Tibial artery (tissue), 4 donors: ENCODE results near the gene COL18A1.

Experiments
- DNase-seq, 2 donors: peaks; one replicate each; pipeline ENCODE4 v3.0.0-alpha.2; 2019
- H3K27ac ChIP-seq, 2 donors: fragments of 200-600 bp; sonication (generic) in 1 of 2; 1 replicate in 1 of 2; 2 replicates in 1 of 2; pipeline ENCODE4 v1.5.1; 2018 to 2019; ENCODE audit warnings: mild to moderate bottlenecking in 1 of 2
- H3K27me3 ChIP-seq, 2 donors: fragments of 200-600 bp; sonication (generic) in 1 of 2; one replicate each; pipeline versions ENCODE4 v1.5.1 to v1.6.0; 2016 to 2019
- H3K36me3 ChIP-seq, 3 donors: fragments of 200-600 bp; sonication (generic) in 2 of 3; one replicate each; pipeline ENCODE4 v1.5.1; 2016 to 2019; ENCODE audit warnings: mild to moderate bottlenecking in 2 of 3
- H3K4me1 ChIP-seq, 4 donors: fragments of 200-600 bp; sonication (generic) in 2 of 4; 1 replicate in 3 of 4; 2 replicates in 1 of 4; pipeline ENCODE4 v1.5.1; 2016 to 2019
- H3K4me3 ChIP-seq, 2 donors: fragments of 200-600 bp; sonication (generic) in 1 of 2; 1 replicate in 1 of 2; 2 replicates in 1 of 2; pipeline ENCODE4 v1.5.1; 2018 to 2019; ENCODE audit warnings: mild to moderate bottlenecking in 2 of 2
- H3K9me3 ChIP-seq, 3 donors: fragments of 200-600 bp; sonication (generic) in 1 of 3; one replicate each; pipeline ENCODE4 v1.5.1; 2016 to 2019
- intact Hi-C: fragments of 100-400 bp; cut with DNase I; formaldehyde crosslinking; loops from one replicate; pipeline ENCODE4 v1.15.0; 2023; ENCODE audit warnings: low total_unique reads
- TF ChIP-seq, protein P1 (sequence below), 2 experiments: fragments of 200-600 bp in 1 of 2; fragments of 450-650 bp in 1 of 2; IDR thresholded peaks; one replicate each; pipeline ENCODE4 v1.5.1; 2017 to 2019; ENCODE audit warnings: antibody characterized with exemption in 2 of 2, mild to moderate bottlenecking in 1 of 2, moderate library complexity in 1 of 2

Gene COL18A1

DNA sequence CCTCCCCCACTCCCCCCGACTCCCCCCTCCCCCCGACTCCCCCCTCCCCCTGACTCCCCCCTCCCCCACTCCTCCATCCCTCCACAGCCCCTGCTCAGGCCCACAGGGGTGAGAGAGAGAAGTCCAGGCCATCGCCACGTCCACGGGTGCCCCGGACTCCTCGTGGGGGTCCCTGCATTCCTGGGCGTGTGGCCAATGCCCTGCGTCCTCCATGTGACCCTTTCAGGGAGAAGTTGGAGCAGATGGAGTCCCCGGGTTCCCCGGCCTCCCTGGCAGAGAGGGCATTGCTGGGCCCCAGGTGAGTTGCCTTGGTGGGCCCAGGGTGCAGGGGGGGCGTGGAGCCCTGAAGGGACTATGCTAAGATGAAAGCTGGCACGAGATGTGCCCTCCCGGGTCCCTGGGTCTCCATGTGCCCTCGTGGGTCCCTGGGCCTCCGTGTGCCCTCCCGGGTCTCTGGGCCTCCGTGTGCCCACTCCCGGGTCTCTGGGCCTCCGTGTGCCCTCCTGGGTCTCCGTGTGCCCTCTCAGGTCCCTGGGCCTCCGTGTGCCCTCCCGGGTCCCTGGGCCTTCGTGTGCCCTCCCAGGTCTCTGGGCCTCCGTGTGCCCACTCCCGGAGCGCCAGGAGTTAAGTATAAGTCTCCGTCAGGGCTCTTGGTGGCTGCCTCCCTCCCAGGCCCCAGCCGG lies 85.2 kb downstream of the COL18A1 start:
- intact Hi-C loops, result no loop called here
- Histone ChIP-seq H3K27me3 (no peaks in the 10 kb centered on the region), H3K9me3 (no peaks in the 10 kb centered on the region), H3K4me3 (no peak overlapping the region), H3K27ac (peak overlapping the region in 1 of 2 donors; percentile 11), H3K36me3 (peaks cover 70 to 94% (median 72%) of the 10 kb centered on the region in 3 donors), H3K4me1 (no peaks in the 10 kb centered on the region)
- TF ChIP-seq, protein P1, sequence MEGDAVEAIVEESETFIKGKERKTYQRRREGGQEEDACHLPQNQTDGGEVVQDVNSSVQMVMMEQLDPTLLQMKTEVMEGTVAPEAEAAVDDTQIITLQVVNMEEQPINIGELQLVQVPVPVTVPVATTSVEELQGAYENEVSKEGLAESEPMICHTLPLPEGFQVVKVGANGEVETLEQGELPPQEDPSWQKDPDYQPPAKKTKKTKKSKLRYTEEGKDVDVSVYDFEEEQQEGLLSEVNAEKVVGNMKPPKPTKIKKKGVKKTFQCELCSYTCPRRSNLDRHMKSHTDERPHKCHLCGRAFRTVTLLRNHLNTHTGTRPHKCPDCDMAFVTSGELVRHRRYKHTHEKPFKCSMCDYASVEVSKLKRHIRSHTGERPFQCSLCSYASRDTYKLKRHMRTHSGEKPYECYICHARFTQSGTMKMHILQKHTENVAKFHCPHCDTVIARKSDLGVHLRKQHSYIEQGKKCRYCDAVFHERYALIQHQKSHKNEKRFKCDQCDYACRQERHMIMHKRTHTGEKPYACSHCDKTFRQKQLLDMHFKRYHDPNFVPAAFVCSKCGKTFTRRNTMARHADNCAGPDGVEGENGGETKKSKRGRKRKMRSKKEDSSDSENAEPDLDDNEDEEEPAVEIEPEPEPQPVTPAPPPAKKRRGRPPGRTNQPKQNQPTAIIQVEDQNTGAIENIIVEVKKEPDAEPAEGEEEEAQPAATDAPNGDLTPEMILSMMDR (IDR thresholded peaks at IDR 0.05), result no peak
- DNase-seq, result no peak

DNA sequence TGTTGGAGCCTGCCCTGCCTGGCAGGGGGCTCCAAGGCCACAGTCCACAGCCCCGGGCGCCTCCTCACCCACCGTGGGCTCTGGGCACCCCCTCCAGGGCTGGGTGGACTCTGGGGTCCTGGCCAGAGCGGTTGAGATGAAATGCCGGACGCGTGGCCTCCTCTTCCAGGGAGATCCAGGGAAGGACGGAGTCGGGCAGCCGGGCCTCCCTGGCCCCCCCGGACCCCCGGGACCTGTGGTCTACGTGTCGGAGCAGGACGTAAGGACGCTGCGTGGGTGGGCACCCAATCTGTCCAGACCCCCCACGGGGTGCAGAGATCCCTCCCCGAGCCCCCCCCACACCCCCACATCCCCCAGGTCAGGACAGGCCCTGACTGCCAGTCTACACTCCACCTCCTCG lies 86.1 kb downstream of the COL18A1 start:
- no peak overlapping the region for H3K27ac ChIP-seq
- TF ChIP-seq, protein P1 (IDR thresholded peaks at IDR 0.05), result no peak
- intact Hi-C loops, result no loop called here
- H3K36me3 ChIP-seq, result peaks cover 74 to 94% (median 79%) of the 10 kb centered on the region in 3 donors
- H3K4me1 ChIP-seq, result no peaks in the 10 kb centered on the region
- no peaks in the 10 kb centered on the region for H3K9me3 ChIP-seq
- H3K27me3 ChIP-seq, result no peaks in the 10 kb centered on the region
- no peak overlapping the region for H3K4me3 ChIP-seq
- DNase-seq, result no peak

DNA sequence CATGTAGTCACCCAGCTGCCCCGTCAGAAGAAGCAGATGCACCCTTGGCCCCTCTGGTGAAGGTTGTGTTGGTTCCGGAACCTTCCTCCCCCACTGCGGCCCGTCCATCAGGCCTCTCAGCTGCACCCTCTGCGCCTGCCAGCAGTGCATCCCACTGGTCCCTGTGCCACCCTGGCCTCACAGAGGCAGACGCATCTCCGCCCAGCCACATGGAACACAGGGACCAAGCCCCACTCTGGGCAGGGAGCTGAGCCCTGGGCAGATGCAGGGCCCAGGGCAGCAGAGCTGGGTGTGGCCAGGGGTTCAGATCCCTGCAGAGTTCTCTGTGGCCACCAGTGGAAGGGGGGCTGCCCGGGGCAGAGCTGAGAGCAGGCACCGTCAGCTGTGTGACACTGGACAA lies 86.7 kb downstream of the COL18A1 start:
- intact Hi-C loops, result no loop called here

DNA sequence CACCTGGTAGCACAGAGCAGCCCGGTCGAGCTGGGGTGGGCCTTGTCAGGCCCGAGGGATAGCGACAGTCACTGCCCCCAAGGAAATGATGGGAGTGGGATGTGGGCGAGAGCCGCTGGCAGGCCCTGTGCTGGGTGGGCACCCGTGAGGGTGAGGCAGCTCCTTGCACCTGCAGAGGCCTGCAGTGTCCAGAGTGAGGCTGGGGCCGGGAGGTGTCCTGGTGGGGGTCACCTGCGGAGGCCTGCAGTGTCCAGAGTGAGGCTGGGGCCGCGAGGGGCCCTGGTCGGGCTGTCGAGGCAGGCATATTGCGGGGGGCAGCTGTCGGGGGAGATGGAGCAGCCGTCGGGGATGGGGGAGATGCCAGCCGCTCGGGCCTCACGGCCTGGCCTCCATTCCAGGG lies 87.8 kb downstream of the COL18A1 start:
- H3K4me3 ChIP-seq, result no peak overlapping the region
- H3K27ac ChIP-seq, result no peak overlapping the region
- no peak for DNase-seq
- intact Hi-C loops, result no loop called here
- TF ChIP-seq, protein P1 (IDR thresholded peaks at IDR 0.05), result no peak
- peaks cover 77 to 94% (median 84%) of the 10 kb centered on the region in 3 donors for H3K36me3 ChIP-seq
- no peaks in the 10 kb centered on the region for H3K9me3 ChIP-seq
- no peaks in the 10 kb centered on the region for H3K4me1 ChIP-seq
- no peaks in the 10 kb centered on the region for H3K27me3 ChIP-seq

More for the DNA sequence above, 86.7 kb downstream of the COL18A1 start:
- no peak overlapping the region for H3K4me3 ChIP-seq
- no peaks in the 10 kb centered on the region for H3K4me1 ChIP-seq
- H3K27ac ChIP-seq, result no peak overlapping the region
- no peaks in the 10 kb centered on the region for H3K27me3 ChIP-seq
- TF ChIP-seq, protein P1 (IDR thresholded peaks at IDR 0.05), result no peak
- H3K9me3 ChIP-seq, result no peaks in the 10 kb centered on the region
- no peak for DNase-seq
- peaks cover 76 to 94% (median 82%) of the 10 kb centered on the region in 3 donors for H3K36me3 ChIP-seq

DNA sequence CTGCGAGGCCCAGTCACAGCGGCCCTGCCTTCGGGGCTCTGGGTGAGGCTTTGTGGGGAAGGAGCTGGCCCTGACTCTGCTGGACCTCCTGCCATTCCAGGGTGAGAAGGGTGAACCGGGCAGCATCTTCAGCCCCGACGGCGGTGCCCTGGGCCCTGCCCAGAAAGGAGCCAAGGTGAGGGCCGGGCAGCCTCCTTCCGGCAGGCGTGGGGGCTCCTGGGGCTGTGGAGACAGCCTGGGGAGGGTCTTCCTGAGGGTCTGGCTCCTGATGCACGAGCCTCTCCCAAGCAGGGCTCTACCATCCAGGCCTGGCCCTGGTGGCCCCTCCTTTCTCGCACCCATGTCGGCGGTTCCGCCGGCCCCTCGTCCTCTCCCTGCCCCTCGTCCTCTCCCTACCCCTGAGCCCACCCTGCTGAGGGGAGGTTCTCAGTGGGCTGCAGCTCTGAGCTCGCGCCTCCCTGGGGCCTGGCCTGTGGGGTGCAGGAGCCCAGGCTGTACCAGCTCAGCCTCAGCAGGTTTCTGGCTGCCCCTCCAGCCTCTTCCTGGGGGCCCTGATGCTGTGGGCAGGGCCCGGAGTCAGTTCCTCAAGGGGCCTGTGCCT lies 88.5 kb downstream of the COL18A1 start:
- Histone ChIP-seq H3K27me3 (no peaks in the 10 kb centered on the region), H3K36me3 (peaks cover 77 to 94% (median 84%) of the 10 kb centered on the region in 3 donors), H3K4me3 (no peak overlapping the region), H3K4me1 (no peaks in the 10 kb centered on the region), H3K9me3 (no peaks in the 10 kb centered on the region), H3K27ac (no peak overlapping the region)
- intact Hi-C loops, result no loop called here
- TF ChIP-seq, protein P1 (IDR thresholded peaks at IDR 0.05), result no peak
- DNase-seq, result no peak
